K562 (cell line): ENCODE results near the gene FAT2.

ENCODE experiments used
- CBX5 ChIP-seq: IDR thresholded peaks from 2 replicates; pipeline ENCODE4 v1.6.1; 2014; ENCODE audit warnings: low read depth, borderline replicate concordance
- EZH2 ChIP-seq: IDR thresholded peaks from 2 replicates; pipeline ENCODE4 v1.6.1; 2012; ENCODE audit warnings: low read depth, mild to moderate bottlenecking, inconsistent platforms, low read length, borderline replicate concordance
- MED1 ChIP-seq: sonication (generic); formaldehyde crosslinking; IDR thresholded peaks from 2 replicates; pipeline ENCODE4 v1.8.1; 2023; ENCODE audit warnings: missing genetic modification reagents, borderline replicate concordance
- POLR2G ChIP-seq: fragments of 200-400 bp; formaldehyde crosslinking; IDR thresholded peaks from 2 replicates; pipeline ENCODE4 v1.6.1; 2017; ENCODE audit warnings: low read depth, mild to moderate bottlenecking, antibody characterized with exemption, low read length, moderate library complexity
- RAD51 ChIP-seq: fragments of 450-650 bp; IDR thresholded peaks from 2 replicates; pipeline ENCODE4 v1.7.1; 2016; ENCODE audit warnings: low read depth, mild to moderate bottlenecking, borderline replicate concordance
- ZBED1 ChIP-seq: IDR thresholded peaks from 2 replicates; pipeline ENCODE4 v1.6.1; 2014
- ZNF347 ChIP-seq: fragments of 450-650 bp; formaldehyde crosslinking; IDR thresholded peaks from 2 replicates; pipeline ENCODE4 v1.4.0; 2020; ENCODE audit warnings: low read depth, mild to moderate bottlenecking, moderate library complexity
- TF ChIP-seq, protein P1 (sequence below): sonication (generic); formaldehyde crosslinking; IDR thresholded peaks from 2 replicates; pipeline ENCODE4 v1.8.0; 2022; ENCODE audit warnings: mild to moderate bottlenecking, missing genetic modification reagents

DNA sequence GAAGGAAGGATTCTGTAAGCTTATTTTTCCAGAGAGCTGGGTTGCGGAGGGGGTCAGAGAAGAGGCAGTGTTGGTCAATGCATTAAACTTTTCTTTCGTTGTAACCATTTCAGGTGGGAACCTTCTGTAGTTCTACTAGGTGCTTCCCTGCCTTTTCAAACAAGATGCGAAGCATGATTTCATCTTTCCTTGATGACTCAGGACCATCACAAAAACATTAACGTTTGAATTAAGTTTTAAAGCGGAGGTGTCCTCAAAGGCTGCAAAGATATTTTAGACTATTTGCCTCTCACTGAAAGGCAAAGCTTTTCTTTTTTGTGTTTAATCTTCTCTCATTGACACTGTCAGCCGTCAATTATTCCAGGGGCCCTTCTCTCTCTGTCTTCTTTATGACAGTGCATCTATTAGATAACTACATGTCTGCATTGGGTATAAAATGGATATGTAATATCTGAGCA is 26.3 kb upstream of the FAT2 start:
- no peak for TF ChIP-seq ZNF347 (CRISPR knock-in tag)
- TF ChIP-seq ZBED1: no peak
- no peak for TF ChIP-seq EZH2
- TF ChIP-seq, protein P1, sequence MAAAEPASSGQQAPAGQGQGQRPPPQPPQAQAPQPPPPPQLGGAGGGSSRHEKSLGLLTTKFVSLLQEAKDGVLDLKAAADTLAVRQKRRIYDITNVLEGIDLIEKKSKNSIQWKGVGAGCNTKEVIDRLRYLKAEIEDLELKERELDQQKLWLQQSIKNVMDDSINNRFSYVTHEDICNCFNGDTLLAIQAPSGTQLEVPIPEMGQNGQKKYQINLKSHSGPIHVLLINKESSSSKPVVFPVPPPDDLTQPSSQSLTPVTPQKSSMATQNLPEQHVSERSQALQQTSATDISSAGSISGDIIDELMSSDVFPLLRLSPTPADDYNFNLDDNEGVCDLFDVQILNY: no peak
- no peak for TF ChIP-seq POLR2G
- TF ChIP-seq CBX5: no peak
- TF ChIP-seq MED1: no peak
- no peak for TF ChIP-seq RAD51
